K562 (cell line): ENCODE results near the gene ELAC1. TPM values are rescaled to one million over a fixed set of nuclear protein-coding genes. Genes with fewer than 3 reads are reported as not detected.

Experiments
- ATAC-seq: fragments of 200-7000 bp; cut with Tn5 transposase; 3 replicates; pipeline ENCODE4 v1.9.1; 2020; ENCODE audit warnings: moderate library complexity
- BruUV-seq: library from RNA; stranded (reverse); fragments of 400-500 nt; replicated peaks from 2 replicates; lab custom pipeline; 2021; lab: Mats Ljungman, UMichigan
- CTCF ChIA-PET: fragments of 300-600 bp; formaldehyde crosslinking; extraction: SDS; loops from one replicate; lab custom pipeline; 2021; ENCODE audit warnings: low intra/inter-chr PET ratio; lab: Yijun Ruan, JAX
- POLR2A ChIA-PET: fragments of 300-600, 350-650 bp; sonication (Branson Sonifier 250); formaldehyde crosslinking; extraction: SDS; loops from one replicate; lab custom pipeline; 2021; ENCODE audit warnings: antibody characterized with exemption, inconsistent platforms; lab: Yijun Ruan, JAX
- DNase-seq, 4 experiments: peaks; one replicate each; pipeline versions ENCODE4 v3.0.0 to v3.0.0-alpha.2; 2011 to 2018; ENCODE audit warnings: low spot score in 3 of 4, mixed read lengths in 3 of 4; ENCODE audit errors: extremely low read depth in 1 of 4
- FAIRE-seq: peaks from 2 replicates; lab custom pipeline; 2011; peaks lifted over from hg19 to GRCh38; lab: Jason Lieb, UNC
- H2AFZ ChIP-seq: 2 replicates; pipeline ENCODE4 v1.6.0; 2011; ENCODE audit warnings: low read depth, low read length, control low read depth, inconsistent platforms
- H3K27ac ChIP-seq: fragments of 200-600 bp; 3 replicates; pipeline ENCODE4 v1.8.0; 2011; ENCODE audit warnings: low read depth, mild to moderate bottlenecking, control low read depth, inconsistent platforms, low read length, moderate library complexity, mixed read lengths; ENCODE audit errors: extremely low read depth
- H3K27me3 ChIP-seq, 2 experiments: fragments of 300-600 bp in 1 of 2; 2 replicates in 1 of 2; 3 replicates in 1 of 2; pipeline versions ENCODE4 v1.6.0 to v1.8.0; 2011; ENCODE audit warnings: inconsistent platforms in 2 of 2, low read length in 2 of 2, mild to moderate bottlenecking in 1 of 2, mixed read lengths in 1 of 2, moderate library complexity in 1 of 2; ENCODE audit not compliant: control insufficient read depth in 2 of 2, insufficient read depth in 2 of 2
- H3K36me3 ChIP-seq: fragments of 300-600 bp; 3 replicates; pipeline ENCODE4 v1.8.0; 2011; ENCODE audit warnings: mild to moderate bottlenecking, low read length, inconsistent platforms; ENCODE audit not compliant: control insufficient read depth, insufficient read depth
- H3K4me1 ChIP-seq, 2 experiments: fragments of 200-600 bp in 1 of 2; replicated peaks in 1 of 2; 2 replicates in 1 of 2; 3 replicates in 1 of 2; pipeline versions ENCODE4 v1.5.1 to v1.8.0; 2011; ENCODE audit warnings: inconsistent platforms in 2 of 2, low read length in 2 of 2, mild to moderate bottlenecking in 1 of 2, mixed read lengths in 1 of 2, moderate library complexity in 1 of 2; ENCODE audit not compliant: control insufficient read depth in 2 of 2, insufficient read depth in 2 of 2
- H3K4me2 ChIP-seq: 2 replicates; pipeline ENCODE4 v1.6.1; 2011; ENCODE audit warnings: low read length, control low read depth, inconsistent platforms, mixed read lengths; ENCODE audit not compliant: insufficient read depth
- H3K4me3 ChIP-seq: fragments of 200-600 bp; sonication (generic), shearing (Covaris generic); 2 replicates; pipeline ENCODE4 v1.5.1; 2016; ENCODE audit warnings: control low read depth, inconsistent platforms
- H3K79me2 ChIP-seq: fragments of 200-600 bp; 3 replicates; pipeline ENCODE4 v1.8.0; 2011; ENCODE audit warnings: low read length, inconsistent platforms; ENCODE audit not compliant: control insufficient read depth, insufficient read depth
- H3K9ac ChIP-seq, 2 experiments: 2 replicates each; pipeline versions ENCODE4 v1.6.0 to v1.6.1; 2011; ENCODE audit warnings: low read depth in 2 of 2, low read length in 2 of 2, control low read depth in 1 of 2, inconsistent platforms in 1 of 2, mild to moderate bottlenecking in 1 of 2, mixed read lengths in 1 of 2; ENCODE audit not compliant: insufficient read depth in 1 of 2
- H3K9me1 ChIP-seq: one replicate; pipeline ENCODE4 v1.6.0; 2011; ENCODE audit warnings: inconsistent platforms, mild to moderate bottlenecking, low read length, moderate library complexity; ENCODE audit not compliant: control insufficient read depth, insufficient read depth
- H3K9me3 ChIP-seq: replicated peaks from 2 replicates; pipeline ENCODE4 v1.5.1; 2011; ENCODE audit warnings: low read depth, low read length, inconsistent platforms; ENCODE audit not compliant: control insufficient read depth, insufficient read depth
- H4K20me1 ChIP-seq: replicated peaks from 2 replicates; pipeline ENCODE4 v1.6.1; 2011; ENCODE audit warnings: low read length, inconsistent platforms, mixed read lengths; ENCODE audit not compliant: control insufficient read depth, insufficient read depth
- ARID1B ChIP-seq: fragments of 450-650 bp; IDR thresholded peaks from 2 replicates; pipeline ENCODE4 v1.6.1; 2016; ENCODE audit warnings: antibody characterized with exemption, mild to moderate bottlenecking, inconsistent platforms
- ARID3A ChIP-seq: IDR thresholded peaks from 2 replicates; pipeline ENCODE4 v1.6.1; 2012; ENCODE audit warnings: low read depth, low read length, improper control_type of control experiment, borderline replicate concordance
- CREM ChIP-seq: IDR thresholded peaks from 2 replicates; pipeline ENCODE4 v1.6.1; 2014; ENCODE audit warnings: antibody characterized with exemption, low read depth
- EGR1 ChIP-seq: fragments of 450-650 bp; conservative IDR thresholded peaks from 2 replicates; pipeline ENCODE4 v1.6.1; 2017; ENCODE audit warnings: mild to moderate bottlenecking
- HMG20B ChIP-seq: fragments of 250-450 bp; sonication (Bioruptor Pico); IDR thresholded peaks from 2 replicates; pipeline ENCODE4 v1.5.0; 2021; ENCODE audit warnings: mild to moderate bottlenecking
- KHSRP ChIP-seq: fragments of 450-650 bp; IDR thresholded peaks from 2 replicates; pipeline ENCODE4 v1.6.1; 2017
- MBD1 ChIP-seq: fragments of 250-450 bp; sonication (Bioruptor Pico); IDR thresholded peaks from 2 replicates; pipeline ENCODE4 v1.8.0; 2022; ENCODE audit warnings: inconsistent platforms
- SMARCA5 ChIP-seq: fragments of 450-650 bp; IDR thresholded peaks from 2 replicates; pipeline ENCODE4 v1.6.1; 2016
- SRSF1 ChIP-seq: fragments of 200-400 bp; formaldehyde crosslinking; IDR thresholded peaks from 2 replicates; pipeline ENCODE4 v1.6.1; 2017; ENCODE audit warnings: mild to moderate bottlenecking, low read depth, low read length, moderate library complexity
- ZMIZ1 ChIP-seq, 2 experiments: fragments of 150-350 bp in 1 of 2; IDR thresholded peaks; 2 replicates each; pipeline ENCODE4 v1.6.1; 2012 to 2016; ENCODE audit warnings: low read depth in 2 of 2, low read length in 2 of 2, mild to moderate bottlenecking in 1 of 2, moderate library complexity in 1 of 2
- ZNF354B ChIP-seq: fragments of 250-450 bp; sonication (Bioruptor Pico); IDR thresholded peaks from 2 replicates; pipeline ENCODE4 v1.4.0; 2020
- WGBS: fragments of 100-300 bp; shearing (Covaris generic); methylation state at CpG from one replicate; pipeline ENCODE4 v1.1.6; 2016; ENCODE audit warnings: low coverage, mixed read lengths; ENCODE audit not compliant: insufficient coverage; ENCODE audit errors: missing lambda C conversion rate; 5-methylcytosine and 5-hydroxymethylcytosine counted together
- in situ Hi-C: fragments of 300-500 bp; cut with MboI; formaldehyde crosslinking; loops from 4 replicates; pipeline ENCODE4 v1.15.0; 2018; ENCODE audit warnings: inconsistent platforms, mixed read lengths
- intact Hi-C: fragments of 100-400 bp; cut with micrococcal nuclease; formaldehyde crosslinking; loops from 2 replicates; pipeline ENCODE4 v1.14.2; 2022
- polyA plus RNA-seq, 8 experiments: library from polyadenylated mRNA; depleted of rRNA in 4 of 8; stranded (reverse) in 5 of 8; unstranded in 3 of 8; fragments of >200 nt; fragmentation: Nextera tagmentation in 2 of 8; fragmentation: Illumina TruSeq in 1 of 8; extraction: Ambion mirVana in 2 of 8; extraction: Trizol in 1 of 8; gene quantifications; 2 replicates each; pipeline versions ENCODE4 v1.2.1 to v1.2.3, GENCODE V29; 2011 to 2014; ENCODE audit warnings: inconsistent platforms in 1 of 8, missing spikeins in 1 of 8
- total RNA-seq, 7 experiments: library from RNA; depleted of rRNA in 6 of 7; stranded (reverse); fragments of >200 nt in 6 of 7; fragmentation: Illumina TruSeq in 2 of 7; extraction: Trizol in 2 of 7; gene quantifications; 2 replicates each; pipeline versions ENCODE4 v1.2.1 to v1.2.3, GENCODE V29; 2011 to 2021; ENCODE audit warnings: low replicate concordance in 1 of 7

ELAC1 gene
- total and polyA plus RNA-seq, 9 of the 15 experiments (the other 6 are each of a cell fraction or from before 2014, with no cell fraction given), result 3.7 to 7.7 (median 4.9) TPM

GRCh38 chr18:50969448-50969847 is 1.6 kb downstream of the ELAC1 start (continued):
- TF ChIP-seq ARID3A (no peak), HMG20B (CRISPR knock-in tag) (no peak), ARID1B (no peak)

GRCh38 chr18:50970006-50970405 is 2.2 kb downstream of the ELAC1 start:
- no peak overlapping the region for H3K9ac ChIP-seq
- no peak for DNase-seq
- no peak overlapping the region for H3K4me2 ChIP-seq
- H2AFZ ChIP-seq, result no peak overlapping the region
- H3K9me1 ChIP-seq, result no peaks in the 10 kb centered on the region
- intact Hi-C loops (no loop called here), in situ Hi-C loops (no loop called here)
- H3K27me3 ChIP-seq, result no peaks in the 10 kb centered on the region
- no TSS peak for BruUV-seq
- no peak for FAIRE-seq
- ChIA-PET CTCF (no interaction called here), POLR2A (no interaction called here)
- TF ChIP-seq ZNF354B (CRISPR knock-in tag), result no peak
- no peak for TF ChIP-seq EGR1
- TF ChIP-seq KHSRP, result no peak
- TF ChIP-seq SMARCA5, result no peak
- TF ChIP-seq ZMIZ1 (IDR thresholded peaks at IDR 0.05; ENCODE audit: low read depth in 2 of 2, low read length in 2 of 2), result no peak
- no peak for TF ChIP-seq SRSF1
- TF ChIP-seq CREM, result no peak
- TF ChIP-seq MBD1, result no peak
- no peaks in the 10 kb centered on the region for H3K9me3 ChIP-seq
- H4K20me1 ChIP-seq, result no peaks in the 10 kb centered on the region
- no peak for ATAC-seq
- H3K79me2 ChIP-seq, result peaks cover 16% of the 10 kb centered on the region
- H3K27ac ChIP-seq, result no peak overlapping the region
- no peaks in the 10 kb centered on the region for H3K36me3 ChIP-seq
- 46% methylated on average over 2 of the region's 2 CpGs for WGBS
- H3K4me1 ChIP-seq, result peaks cover 9 to 12% of the 10 kb centered on the region in 2 experiments; a peak in 4 of 5 replicates
- no peak overlapping the region for H3K4me3 ChIP-seq
